NB4 (cell line): ENCODE data around the gene AUTS2.

Experiments
- CTCF ChIP-seq: IDR thresholded peaks from one replicate; pipeline ENCODE4 v1.5.1; 2012; ENCODE audit warnings: low read depth, low read length
- MAX ChIP-seq: IDR thresholded peaks from 2 replicates; pipeline ENCODE4 v1.6.1; 2011; ENCODE audit warnings: low read depth, low read length
- MYC ChIP-seq: IDR thresholded peaks from 2 replicates; pipeline ENCODE4 v1.6.1; 2011; ENCODE audit warnings: low read depth, low read length
- POLR2A ChIP-seq: IDR thresholded peaks from 2 replicates; pipeline ENCODE4 v1.6.1; 2011; ENCODE audit warnings: mild to moderate bottlenecking; ENCODE audit not compliant: insufficient read length; ENCODE audit errors: extremely low read depth

GRCh38 chr7:70458745-70459144, 860.5 kb downstream of the AUTS2 start:
- TF ChIP-seq CTCF (no peak), POLR2A (no peak), MAX (no peak), MYC (no peak)
